Esophagus squamous epithelium (tissue), 4 donors: ENCODE data around the gene CLTCL1.

Experiments used
- POLR2A ChIP-seq, 4 donors: fragments of 450-650 bp; IDR thresholded peaks; one replicate each; pipeline ENCODE4 v1.6.1; 2017; ENCODE audit warnings: antibody characterized with exemption in 4 of 4, mild to moderate bottlenecking in 4 of 4, moderate library complexity in 3 of 4
- TF ChIP-seq, protein P1 (sequence below), 6 experiments: fragments of 450-650 bp in 4 of 6; fragments of 200-600 bp in 2 of 6; sonication (generic) in 2 of 6; IDR thresholded peaks; one replicate each; pipeline ENCODE4 v1.5.1; 2016 to 2019; ENCODE audit warnings: antibody characterized with exemption in 6 of 6, mild to moderate bottlenecking in 4 of 6, moderate library complexity in 4 of 6

DNA sequence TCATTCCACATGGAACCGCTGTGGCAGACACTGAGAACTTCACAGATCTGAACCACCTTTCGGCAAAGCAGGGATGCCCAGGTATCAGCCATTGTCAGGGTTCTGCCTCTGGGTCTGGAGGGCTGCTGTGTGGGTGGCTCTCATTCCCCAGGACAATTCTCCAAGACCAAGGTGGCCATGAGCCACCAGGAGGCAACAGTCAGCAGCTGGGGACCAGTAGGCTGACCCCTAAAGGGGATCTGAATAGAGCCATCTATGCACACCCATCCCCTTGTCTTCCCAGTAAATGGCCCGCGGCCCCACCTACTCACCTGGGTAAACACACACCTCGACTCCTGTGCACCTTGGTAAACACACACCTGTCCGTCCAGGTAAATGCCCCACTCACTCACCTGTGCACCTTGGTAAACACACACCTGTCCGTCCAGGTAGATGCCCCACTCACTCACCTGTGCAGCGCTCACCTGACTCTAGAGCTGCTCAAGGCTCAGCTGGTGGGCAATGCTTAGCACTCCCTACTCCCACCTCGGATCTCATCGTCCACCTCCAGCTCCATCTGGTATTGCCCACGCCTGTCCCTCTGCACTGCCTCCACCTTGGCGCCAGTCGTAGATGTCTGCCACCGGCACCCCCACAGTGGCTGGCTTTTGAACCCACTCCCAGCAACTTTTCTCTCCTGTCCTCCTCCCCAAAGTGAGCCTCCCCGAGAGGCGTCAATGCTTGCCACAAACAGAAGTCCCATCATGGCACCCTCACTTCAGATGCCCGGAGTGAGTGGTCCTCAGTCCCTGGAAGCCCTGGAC is 123.2 kb downstream of the CLTCL1 start:
- no peak for TF ChIP-seq POLR2A (IDR thresholded peaks at IDR 0.05)
- TF ChIP-seq, protein P1, sequence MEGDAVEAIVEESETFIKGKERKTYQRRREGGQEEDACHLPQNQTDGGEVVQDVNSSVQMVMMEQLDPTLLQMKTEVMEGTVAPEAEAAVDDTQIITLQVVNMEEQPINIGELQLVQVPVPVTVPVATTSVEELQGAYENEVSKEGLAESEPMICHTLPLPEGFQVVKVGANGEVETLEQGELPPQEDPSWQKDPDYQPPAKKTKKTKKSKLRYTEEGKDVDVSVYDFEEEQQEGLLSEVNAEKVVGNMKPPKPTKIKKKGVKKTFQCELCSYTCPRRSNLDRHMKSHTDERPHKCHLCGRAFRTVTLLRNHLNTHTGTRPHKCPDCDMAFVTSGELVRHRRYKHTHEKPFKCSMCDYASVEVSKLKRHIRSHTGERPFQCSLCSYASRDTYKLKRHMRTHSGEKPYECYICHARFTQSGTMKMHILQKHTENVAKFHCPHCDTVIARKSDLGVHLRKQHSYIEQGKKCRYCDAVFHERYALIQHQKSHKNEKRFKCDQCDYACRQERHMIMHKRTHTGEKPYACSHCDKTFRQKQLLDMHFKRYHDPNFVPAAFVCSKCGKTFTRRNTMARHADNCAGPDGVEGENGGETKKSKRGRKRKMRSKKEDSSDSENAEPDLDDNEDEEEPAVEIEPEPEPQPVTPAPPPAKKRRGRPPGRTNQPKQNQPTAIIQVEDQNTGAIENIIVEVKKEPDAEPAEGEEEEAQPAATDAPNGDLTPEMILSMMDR (IDR thresholded peaks at IDR 0.05) = no peak
